HUES48 (cell line): ENCODE measurements around the gene SLC47A1.

ENCODE experiments used
- H3K27ac ChIP-seq: one replicate; pipeline ENCODE4 v1.7.0; 2013; ENCODE audit warnings: low read depth, low read length, inconsistent platforms
- H3K27me3 ChIP-seq: 2 replicates; pipeline ENCODE4 v1.6.1; 2013; ENCODE audit warnings: mild to moderate bottlenecking, low read length; ENCODE audit not compliant: control insufficient read depth, insufficient read depth
- H3K36me3 ChIP-seq: 2 replicates; pipeline ENCODE4 v1.6.1; 2013; ENCODE audit warnings: low read length; ENCODE audit not compliant: control insufficient read depth, insufficient read depth
- H3K4me1 ChIP-seq: 2 replicates; pipeline ENCODE4 v1.6.1; 2013; ENCODE audit warnings: mild to moderate bottlenecking, low read length; ENCODE audit not compliant: control insufficient read depth, insufficient read depth
- H3K4me3 ChIP-seq: 2 replicates; pipeline ENCODE4 v1.5.1; 2013; ENCODE audit warnings: mild to moderate bottlenecking, low read depth, low read length
- H3K9ac ChIP-seq: 2 replicates; pipeline ENCODE4 v1.6.1; 2013; ENCODE audit warnings: mild to moderate bottlenecking, low read depth, low read length, moderate library complexity
- H3K9me3 ChIP-seq: 2 replicates; pipeline ENCODE4 v1.6.1; 2013; ENCODE audit warnings: low read length; ENCODE audit not compliant: control insufficient read depth, insufficient read depth

The SLC47A1 gene

GRCh38 chr17:19558946-19559345 is 25.3 kb downstream of the SLC47A1 start:
- H3K27ac ChIP-seq, result no peak overlapping the region
- no peak overlapping the region for H3K9ac ChIP-seq
- no peaks in the 10 kb centered on the region for H3K36me3 ChIP-seq
- no peaks in the 10 kb centered on the region for H3K27me3 ChIP-seq
- 0 out of 2 replicates have a peak, but pooled peaks cover 5% of the 10 kb centered on the region for H3K4me1 ChIP-seq
- no peak overlapping the region for H3K4me3 ChIP-seq
- H3K9me3 ChIP-seq, result peaks cover 5% of the 10 kb centered on the region; the same call in 1 of the 2 replicates

- Histone ChIP-seq H3K27ac (no peak overlapping the region), H3K9ac (no peak overlapping the region)
Observed at GRCh38 chr17:19561697-19562318, 28.2 kb downstream of the SLC47A1 start.

GRCh38 chr17:19565817-19566575 is 32.3 kb downstream of the SLC47A1 start:
- no peak overlapping the region for H3K9ac ChIP-seq
- no peaks in the 10 kb centered on the region for H3K36me3 ChIP-seq
- no peak overlapping the region for H3K27ac ChIP-seq
- H3K4me1 ChIP-seq, result no peaks in the 10 kb centered on the region
- H3K4me3 ChIP-seq, result no peak overlapping the region
- H3K27me3 ChIP-seq, result no peaks in the 10 kb centered on the region
- no peaks in the 10 kb centered on the region for H3K9me3 ChIP-seq

More at GRCh38 chr17:19561697-19562318, 28.2 kb downstream of the SLC47A1 start:
- Histone ChIP-seq H3K27me3 (no peaks in the 10 kb centered on the region), H3K36me3 (no peaks in the 10 kb centered on the region), H3K9me3 (peaks cover 5% of the 10 kb centered on the region; the same call in 1 of the 2 replicates), H3K4me1 (0 out of 2 replicates have a peak, but pooled peaks cover 5% of the 10 kb centered on the region), H3K4me3 (no peak overlapping the region)

- no peak overlapping the region for H3K4me3 ChIP-seq
- no peaks in the 10 kb centered on the region for H3K27me3 ChIP-seq
- no peak overlapping the region for H3K27ac ChIP-seq
- H3K4me1 ChIP-seq, result no peaks in the 10 kb centered on the region
- H3K36me3 ChIP-seq, result no peaks in the 10 kb centered on the region
- H3K9me3 ChIP-seq, result no peaks in the 10 kb centered on the region
- no peak overlapping the region for H3K9ac ChIP-seq
Observed at GRCh38 chr17:19567216-19568015, 33.8 kb downstream of the SLC47A1 start.

- H3K9ac ChIP-seq, result no peak overlapping the region
- H3K27ac ChIP-seq, result no peak overlapping the region
- H3K9me3 ChIP-seq, result no peaks in the 10 kb centered on the region
Observed at GRCh38 chr17:19568016-19568350, 34.3 kb downstream of the SLC47A1 start.

GRCh38 chr17:19569785-19570543 is 36.3 kb downstream of the SLC47A1 start:
- Histone ChIP-seq H3K27ac (no peak overlapping the region), H3K9me3 (no peaks in the 10 kb centered on the region), H3K4me3 (no peak overlapping the region), H3K4me1 (no peaks in the 10 kb centered on the region), H3K36me3 (no peaks in the 10 kb centered on the region), H3K27me3 (no peaks in the 10 kb centered on the region), H3K9ac (no peak overlapping the region)

More at GRCh38 chr17:19568016-19568350, 34.3 kb downstream of the SLC47A1 start:
- Histone ChIP-seq H3K36me3 (no peaks in the 10 kb centered on the region), H3K4me3 (no peak overlapping the region), H3K4me1 (no peaks in the 10 kb centered on the region), H3K27me3 (no peaks in the 10 kb centered on the region)

GRCh38 chr17:19570544-19571062 is 36.9 kb downstream of the SLC47A1 start:
- Histone ChIP-seq H3K9me3 (no peaks in the 10 kb centered on the region), H3K4me1 (0 out of 2 replicates have a peak, but pooled peaks cover 3% of the 10 kb centered on the region), H3K27me3 (no peaks in the 10 kb centered on the region), H3K4me3 (no peak overlapping the region), H3K9ac (no peak overlapping the region), H3K36me3 (no peaks in the 10 kb centered on the region), H3K27ac (no peak overlapping the region)

GRCh38 chr17:19573075-19573474 is 39.4 kb downstream of the SLC47A1 start:
- Histone ChIP-seq H3K9me3 (no peaks in the 10 kb centered on the region), H3K36me3 (no peaks in the 10 kb centered on the region), H3K27ac (no peak overlapping the region)

GRCh38 chr17:19574956-19575355 is 41.3 kb downstream of the SLC47A1 start:
- Histone ChIP-seq H3K4me3 (no peak overlapping the region), H3K9me3 (no peaks in the 10 kb centered on the region), H3K27ac (no peak overlapping the region), H3K36me3 (no peaks in the 10 kb centered on the region), H3K4me1 (peaks cover 13% of the 10 kb centered on the region; the same call in 1 of the 2 replicates), H3K27me3 (no peaks in the 10 kb centered on the region; the same call in 1 of the 2 replicates), H3K9ac (no peak overlapping the region)

More at GRCh38 chr17:19573075-19573474, 39.4 kb downstream of the SLC47A1 start:
- no peaks in the 10 kb centered on the region for H3K27me3 ChIP-seq
- peaks cover 13% of the 10 kb centered on the region; the same call in 1 of the 2 replicates for H3K4me1 ChIP-seq
- H3K4me3 ChIP-seq, result no peak overlapping the region
- no peak overlapping the region for H3K9ac ChIP-seq

GRCh38 chr17:19578545-19578944 is 44.9 kb downstream of the SLC47A1 start:
- no peaks in the 10 kb centered on the region for H3K9me3 ChIP-seq
- H3K4me1 ChIP-seq, result peaks cover 13% of the 10 kb centered on the region; the same call in 1 of the 2 replicates
- H3K27ac ChIP-seq, result no peak overlapping the region
- H3K9ac ChIP-seq, result no peak overlapping the region
- H3K27me3 ChIP-seq, result peaks cover 9% of the 10 kb centered on the region
- H3K36me3 ChIP-seq, result no peaks in the 10 kb centered on the region
- H3K4me3 ChIP-seq, result no peak overlapping the region
